GM12878 (cell line): ENCODE data around the gene PAQR8. TPM values are rescaled to one million over a fixed set of nuclear protein-coding genes. Genes with fewer than 3 reads are reported as not detected.

Experiments
- BACH1 ChIP-seq: fragments of 450-650 bp; IDR thresholded peaks from 2 replicates; pipeline ENCODE4 v1.6.1; 2017; ENCODE audit warnings: mild to moderate bottlenecking, borderline replicate concordance
- HDAC2 ChIP-seq: fragments of 200-600 bp; sonication (generic); IDR thresholded peaks from 2 replicates; pipeline ENCODE4 v1.6.1; 2017
- KLF5 ChIP-seq: fragments of 450-650 bp; IDR thresholded peaks from 2 replicates; pipeline ENCODE4 v1.6.1; 2014; ENCODE audit warnings: mild to moderate bottlenecking; ENCODE audit not compliant: partially characterized antibody
- MTA3 ChIP-seq: IDR thresholded peaks from 2 replicates; pipeline ENCODE4 v1.6.1; 2012; ENCODE audit warnings: low read length, inconsistent platforms, borderline replicate concordance
- MYB ChIP-seq: fragments of 150-350 bp; IDR thresholded peaks from 2 replicates; pipeline ENCODE4 v1.6.1; 2014; ENCODE audit warnings: mild to moderate bottlenecking, low read depth, low read length, borderline replicate concordance
- PBX3 ChIP-seq: IDR thresholded peaks from 2 replicates; pipeline ENCODE4 v1.6.1; 2011; ENCODE audit warnings: mild to moderate bottlenecking, low read depth, low read length, moderate library complexity; ENCODE audit not compliant: insufficient replicate concordance
- RAD21 ChIP-seq: IDR thresholded peaks from 2 replicates; pipeline ENCODE4 v1.6.1; 2011; ENCODE audit warnings: mild to moderate bottlenecking, low read depth, low read length, moderate library complexity; ENCODE audit not compliant: insufficient read depth
- RBBP5 ChIP-seq: fragments of 200-600 bp; sonication (generic); conservative IDR thresholded peaks from 2 replicates; pipeline ENCODE4 v1.6.1; 2016
- RELA ChIP-seq: fragments of 450-650 bp; IDR thresholded peaks from 2 replicates; pipeline ENCODE4 v1.8.0; 2014; ENCODE audit warnings: borderline replicate concordance; ENCODE audit not compliant: partially characterized antibody
- SMARCA5 ChIP-seq: fragments of 450-650 bp; IDR thresholded peaks from 2 replicates; pipeline ENCODE4 v1.6.1; 2017; ENCODE audit warnings: mild to moderate bottlenecking
- STAT3 ChIP-seq: IDR thresholded peaks from 2 replicates; pipeline ENCODE4 v1.6.1; 2011; ENCODE audit warnings: low read depth, low read length, improper control_type of control experiment
- TCF12 ChIP-seq: IDR thresholded peaks from 2 replicates; pipeline ENCODE4 v1.6.1; 2011; ENCODE audit warnings: low read depth, mild to moderate bottlenecking, low read length
- USF1 ChIP-seq: IDR thresholded peaks from 2 replicates; pipeline ENCODE4 v1.6.1; 2011; ENCODE audit warnings: borderline replicate concordance, low read depth, mild to moderate bottlenecking, moderate library complexity, mixed read lengths, low read length; ENCODE audit not compliant: insufficient read depth; ENCODE audit errors: extremely low read length
- ZBTB40 ChIP-seq: fragments of 450-650 bp; IDR thresholded peaks from 2 replicates; pipeline ENCODE4 v1.6.1; 2016; ENCODE audit warnings: mild to moderate bottlenecking, moderate library complexity, borderline replicate concordance
- polyA plus RNA-seq, 11 experiments: library from polyadenylated mRNA; depleted of rRNA in 4 of 11; unstranded in 6 of 11; stranded (reverse) in 5 of 11; fragments of >200 nt; fragmentation: Nextera tagmentation in 4 of 11; fragmentation: Illumina TruSeq in 1 of 11; extraction: Ambion mirVana in 4 of 11; extraction: Trizol in 1 of 11; gene quantifications; 1 replicate in 1 of 11; 2 replicates in 10 of 11; pipeline versions ENCODE4 v1.2.1 to v1.2.3, GENCODE V29; 2011 to 2016; ENCODE audit warnings: inconsistent platforms in 2 of 11, missing spikeins in 2 of 11, low read depth in 1 of 11
- total RNA-seq, 4 experiments: library from RNA; depleted of rRNA in 3 of 4; stranded (reverse); fragments of >200 nt in 3 of 4; fragmentation: Illumina TruSeq in 1 of 4; extraction: Trizol in 1 of 4; gene quantifications; 2 replicates each; pipeline versions ENCODE4 v1.2.1 to v1.2.3, GENCODE V29; 2013 to 2021
- TF ChIP-seq, protein P1 (sequence below): fragments of 450-650 bp; IDR thresholded peaks from 2 replicates; pipeline ENCODE4 v1.6.1; 2016; ENCODE audit warnings: mild to moderate bottlenecking
- TF ChIP-seq, protein P2 (sequence below): fragments of 450-650 bp; IDR thresholded peaks from 2 replicates; pipeline ENCODE4 v1.6.1; 2014; ENCODE audit warnings: mild to moderate bottlenecking

The PAQR8 gene
- total and polyA plus RNA-seq, 10 of the 15 experiments (the other 5 are each of a cell fraction or from before 2014, with no cell fraction given): 3.9 to 22.4 (median 14.6) TPM

DNA sequence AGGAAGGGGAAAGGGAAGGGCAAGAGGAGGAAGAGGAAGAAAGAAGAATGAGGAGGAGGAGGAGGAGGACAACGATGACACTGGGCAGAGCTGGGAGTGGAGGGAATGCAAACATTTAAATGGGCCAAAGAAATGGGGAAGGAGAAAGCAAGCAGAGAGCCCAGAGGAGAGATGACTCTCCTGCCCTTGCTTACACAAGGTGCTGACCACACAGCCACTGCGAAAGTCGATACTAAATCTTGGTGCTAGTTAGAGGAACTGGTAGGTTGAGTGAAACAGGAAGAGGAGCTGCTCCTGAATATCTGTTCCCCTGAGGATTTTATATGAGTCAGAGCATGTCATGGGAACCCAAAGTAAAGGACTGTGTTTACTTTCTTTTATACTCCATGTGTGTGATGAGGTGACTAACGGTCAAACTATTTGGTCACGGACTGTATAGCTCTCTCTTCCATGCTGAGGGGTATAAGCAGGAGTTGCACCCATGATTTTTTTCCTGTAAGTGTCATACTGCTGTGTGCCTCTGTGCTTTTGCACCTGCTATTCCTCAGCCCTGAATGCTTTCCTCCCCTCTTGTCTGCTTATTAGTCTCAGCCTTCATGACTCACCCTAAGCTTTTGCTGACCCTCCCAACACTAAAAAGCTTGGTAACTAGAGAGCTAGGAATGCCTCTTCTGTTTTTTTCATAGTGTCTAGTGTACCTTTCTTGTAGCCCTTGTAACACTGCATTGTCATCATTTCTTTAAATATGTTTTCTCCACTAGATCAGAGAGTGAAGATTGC is 9.5 kb upstream of the PAQR8 start (continued):
- no peak for TF ChIP-seq STAT3
- TF ChIP-seq, protein P1, sequence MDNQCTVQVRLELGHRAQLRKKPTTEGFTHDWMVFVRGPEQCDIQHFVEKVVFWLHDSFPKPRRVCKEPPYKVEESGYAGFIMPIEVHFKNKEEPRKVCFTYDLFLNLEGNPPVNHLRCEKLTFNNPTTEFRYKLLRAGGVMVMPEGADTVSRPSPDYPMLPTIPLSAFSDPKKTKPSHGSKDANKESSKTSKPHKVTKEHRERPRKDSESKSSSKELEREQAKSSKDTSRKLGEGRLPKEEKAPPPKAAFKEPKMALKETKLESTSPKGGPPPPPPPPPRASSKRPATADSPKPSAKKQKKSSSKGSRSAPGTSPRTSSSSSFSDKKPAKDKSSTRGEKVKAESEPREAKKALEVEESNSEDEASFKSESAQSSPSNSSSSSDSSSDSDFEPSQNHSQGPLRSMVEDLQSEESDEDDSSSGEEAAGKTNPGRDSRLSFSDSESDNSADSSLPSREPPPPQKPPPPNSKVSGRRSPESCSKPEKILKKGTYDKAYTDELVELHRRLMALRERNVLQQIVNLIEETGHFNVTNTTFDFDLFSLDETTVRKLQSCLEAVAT: peak; percentile 58
- no peak for TF ChIP-seq ZBTB40
- TF ChIP-seq, protein P2, sequence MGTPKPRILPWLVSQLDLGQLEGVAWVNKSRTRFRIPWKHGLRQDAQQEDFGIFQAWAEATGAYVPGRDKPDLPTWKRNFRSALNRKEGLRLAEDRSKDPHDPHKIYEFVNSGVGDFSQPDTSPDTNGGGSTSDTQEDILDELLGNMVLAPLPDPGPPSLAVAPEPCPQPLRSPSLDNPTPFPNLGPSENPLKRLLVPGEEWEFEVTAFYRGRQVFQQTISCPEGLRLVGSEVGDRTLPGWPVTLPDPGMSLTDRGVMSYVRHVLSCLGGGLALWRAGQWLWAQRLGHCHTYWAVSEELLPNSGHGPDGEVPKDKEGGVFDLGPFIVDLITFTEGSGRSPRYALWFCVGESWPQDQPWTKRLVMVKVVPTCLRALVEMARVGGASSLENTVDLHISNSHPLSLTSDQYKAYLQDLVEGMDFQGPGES: no peak
- peak; percentile 72; the same call in 1 of the 2 replicates for TF ChIP-seq BACH1
- no peak for TF ChIP-seq PBX3
- no peak for TF ChIP-seq RBBP5
- no peak for TF ChIP-seq USF1
- no peak for TF ChIP-seq HDAC2
- TF ChIP-seq RAD21: no peak
- TF ChIP-seq RELA: no peak
- TF ChIP-seq KLF5: no peak
- TF ChIP-seq SMARCA5: 0 out of 2 replicates have a peak, but pooled peaks have one; percentile 43
- TF ChIP-seq TCF12: 0 out of 2 replicates have a peak, but pooled peaks have one; percentile 16
- TF ChIP-seq MYB: peak; percentile 33; the same call in 1 of the 2 replicates
- peak; percentile 51; the same call in 1 of the 2 replicates for TF ChIP-seq MTA3
